ENCODE measurements around the gene NMRK1.

DNA sequence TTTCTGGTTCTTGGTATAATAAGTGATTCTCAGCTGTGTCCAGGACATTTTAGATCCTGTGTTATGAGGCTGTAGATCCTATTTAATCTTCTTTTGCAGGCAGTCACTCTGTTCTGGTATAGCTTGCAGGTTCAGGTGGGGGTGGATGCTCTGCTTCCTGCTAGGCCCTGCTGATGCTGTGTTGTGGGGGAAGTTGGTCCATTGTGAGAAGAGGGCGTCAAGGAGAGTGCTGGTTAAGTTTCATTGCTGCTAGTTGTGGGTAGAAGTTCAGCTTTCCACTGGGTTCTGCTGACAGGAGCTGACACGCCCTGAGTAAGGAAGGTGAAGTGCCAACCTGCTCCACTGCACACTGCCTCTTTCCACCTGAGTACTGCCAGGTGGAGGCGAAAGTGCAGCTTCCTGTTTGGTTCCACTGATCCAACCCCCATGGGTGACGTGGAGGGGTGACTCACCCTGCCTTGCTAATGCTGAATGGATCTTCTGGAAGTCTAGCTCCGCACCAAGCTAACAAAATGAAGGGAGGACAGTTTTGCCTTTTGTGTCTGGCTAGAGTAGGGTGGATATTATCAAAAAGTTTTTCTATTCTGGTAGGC, 16.3 kb downstream of the NMRK1 start:
- TF ChIP-seq CTCF (IDR thresholded peaks at IDR 0.05), result no peak
- TF ChIP-seq POLR2A (IDR thresholded peaks at IDR 0.05), result no peak

Data from lower leg skin (tissue), 3 donors.